IPS-18a (cell line): ENCODE data around the gene LSS.
"Not testable (repeated sequence)": the region's sequence is repeated elsewhere in the genome, so short reads cannot be mapped to it uniquely, and the experiment has no call there.

Source experiments
- H3K27ac ChIP-seq: one replicate; pipeline ENCODE4 v1.5.1; 2013; ENCODE audit warnings: low read length
- H3K27me3 ChIP-seq: one replicate; pipeline ENCODE4 v1.6.1; 2013; ENCODE audit warnings: mild to moderate bottlenecking, low read length; ENCODE audit not compliant: control insufficient read depth, insufficient read depth
- H3K36me3 ChIP-seq: one replicate; pipeline ENCODE4 v1.6.1; 2013; ENCODE audit warnings: low read depth, low read length; ENCODE audit not compliant: control insufficient read depth
- H3K4me1 ChIP-seq: one replicate; pipeline ENCODE4 v1.6.1; 2013; ENCODE audit warnings: low read depth, low read length; ENCODE audit not compliant: control insufficient read depth
- H3K4me3 ChIP-seq: one replicate; pipeline ENCODE4 v1.5.1; 2013; ENCODE audit warnings: low read length
- H3K9ac ChIP-seq: one replicate; pipeline ENCODE4 v1.6.1; 2013; ENCODE audit warnings: mild to moderate bottlenecking, low read length, moderate library complexity
- H3K9me3 ChIP-seq: one replicate; pipeline ENCODE4 v1.6.1; 2013; ENCODE audit warnings: low read depth, low read length; ENCODE audit not compliant: control insufficient read depth

LSS gene

GRCh38 chr21:46178961-46179360 lies 49.6 kb downstream of the LSS start:
- H3K9ac ChIP-seq: no peak overlapping the region
- H3K4me1 ChIP-seq: peaks cover 5% of the 10 kb centered on the region
- no peaks in the 10 kb centered on the region for H3K9me3 ChIP-seq
- no peaks in the 10 kb centered on the region for H3K36me3 ChIP-seq
- no peak overlapping the region for H3K27ac ChIP-seq
- H3K4me3 ChIP-seq: no peak overlapping the region
- no peaks in the 10 kb centered on the region for H3K27me3 ChIP-seq

DNA sequence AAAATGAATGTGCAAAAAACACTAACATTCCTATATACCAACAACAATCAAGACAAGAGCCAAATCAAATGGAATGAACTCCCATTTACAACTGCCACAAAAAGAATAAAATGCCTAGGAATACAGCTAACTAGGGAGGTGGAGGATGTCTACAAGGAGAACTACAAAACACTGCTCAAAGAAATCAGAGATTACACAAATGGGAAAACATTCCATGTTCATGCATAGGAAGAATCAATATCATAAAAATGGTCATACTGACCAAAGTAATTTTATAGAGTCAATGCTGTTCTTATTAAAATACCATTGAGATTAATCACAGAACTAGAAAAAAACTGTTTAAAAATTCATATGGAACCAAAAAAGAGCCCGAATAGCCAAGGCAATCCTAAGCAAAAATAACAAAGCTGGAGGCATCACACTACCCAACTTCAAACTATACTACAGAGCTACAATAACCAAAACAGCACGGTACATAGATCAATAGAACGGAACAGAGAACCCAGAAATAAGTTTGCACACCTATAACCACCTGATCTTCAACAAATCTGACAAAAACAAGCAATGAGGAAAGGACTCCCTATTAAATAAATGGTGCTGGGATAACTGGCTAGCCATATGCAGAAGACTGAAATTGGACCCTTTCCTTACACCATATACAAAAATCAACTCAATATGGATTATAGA lies 52.0 kb downstream of the LSS start:
- H3K36me3 ChIP-seq, H3K27me3 ChIP-seq, H3K27ac ChIP-seq, H3K4me1 ChIP-seq, H3K9ac ChIP-seq, H3K9me3 ChIP-seq, H3K4me3 ChIP-seq: not testable (repeated sequence)

GRCh38 chr21:46173573-46173972 lies 55.0 kb downstream of the LSS start:
- H3K27ac ChIP-seq: no peak overlapping the region
- no peak overlapping the region for H3K9ac ChIP-seq

GRCh38 chr21:46172863-46173528 lies 55.6 kb downstream of the LSS start:
- no peaks in the 10 kb centered on the region for H3K27me3 ChIP-seq
- no peak overlapping the region for H3K9ac ChIP-seq
- H3K4me1 ChIP-seq: no peaks in the 10 kb centered on the region
- H3K27ac ChIP-seq: no peak overlapping the region
- H3K36me3 ChIP-seq: no peaks in the 10 kb centered on the region
- H3K4me3 ChIP-seq: no peak overlapping the region
- no peaks in the 10 kb centered on the region for H3K9me3 ChIP-seq

More at GRCh38 chr21:46173573-46173972, 55.0 kb downstream of the LSS start:
- no peak overlapping the region for H3K4me3 ChIP-seq
- H3K4me1 ChIP-seq: no peaks in the 10 kb centered on the region
- H3K27me3 ChIP-seq: no peaks in the 10 kb centered on the region
- H3K9me3 ChIP-seq: no peaks in the 10 kb centered on the region
- no peaks in the 10 kb centered on the region for H3K36me3 ChIP-seq

GRCh38 chr21:46171996-46172862 lies 56.3 kb downstream of the LSS start:
- Histone ChIP-seq H3K4me1 (no peaks in the 10 kb centered on the region), H3K27me3 (no peaks in the 10 kb centered on the region), H3K4me3 (no peak overlapping the region), H3K9ac (no peak overlapping the region), H3K27ac (no peak overlapping the region), H3K9me3 (no peaks in the 10 kb centered on the region), H3K36me3 (no peaks in the 10 kb centered on the region)

GRCh38 chr21:46171585-46171984 lies 57.0 kb downstream of the LSS start:
- no peak overlapping the region for H3K27ac ChIP-seq
- H3K4me1 ChIP-seq: no peaks in the 10 kb centered on the region
- no peaks in the 10 kb centered on the region for H3K36me3 ChIP-seq
- H3K4me3 ChIP-seq: no peak overlapping the region
- no peaks in the 10 kb centered on the region for H3K27me3 ChIP-seq
- no peaks in the 10 kb centered on the region for H3K9me3 ChIP-seq
- H3K9ac ChIP-seq: no peak overlapping the region

- not testable (repeated sequence) for H3K27ac ChIP-seq, H3K9ac ChIP-seq, H3K4me1 ChIP-seq, H3K4me3 ChIP-seq, H3K27me3 ChIP-seq, H3K9me3 ChIP-seq, H3K36me3 ChIP-seq
These were observed 58.0 kb downstream of the LSS start for GRCh38 chr21:46170436-46171193.

- H3K4me1 ChIP-seq: no peaks in the 10 kb centered on the region
- H3K27ac ChIP-seq: no peak overlapping the region
- H3K4me3 ChIP-seq: no peak overlapping the region
- no peak overlapping the region for H3K9ac ChIP-seq
- H3K9me3 ChIP-seq: no peaks in the 10 kb centered on the region
- no peaks in the 10 kb centered on the region for H3K36me3 ChIP-seq
- H3K27me3 ChIP-seq: no peaks in the 10 kb centered on the region
These were observed 59.8 kb downstream of the LSS start for GRCh38 chr21:46168659-46169386.

DNA sequence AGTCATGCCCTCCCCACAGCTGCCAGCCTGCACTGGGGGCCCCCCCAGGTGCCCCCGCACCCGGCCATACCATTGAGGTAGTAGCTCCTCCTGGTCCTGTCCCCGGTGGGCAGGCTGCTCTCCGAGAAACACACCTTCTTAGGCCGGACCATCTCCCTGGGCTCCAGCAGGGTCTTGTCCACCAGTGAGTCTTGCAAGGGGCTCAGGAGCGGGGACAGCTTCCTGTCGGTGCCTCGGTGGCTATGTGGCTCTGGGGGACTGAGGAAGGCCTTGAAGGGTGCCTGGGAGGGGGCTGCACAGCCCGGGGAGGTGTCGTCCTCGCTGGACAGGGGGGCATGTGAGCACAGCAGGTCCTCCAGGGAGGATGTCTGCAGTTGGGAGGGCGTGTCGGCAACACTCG lies 60.3 kb downstream of the LSS start:
- H3K27me3 ChIP-seq: no peaks in the 10 kb centered on the region

GRCh38 chr21:46165098-46165497 lies 63.5 kb downstream of the LSS start:
- H3K36me3 ChIP-seq: no peaks in the 10 kb centered on the region
- H3K4me1 ChIP-seq: no peaks in the 10 kb centered on the region
- H3K27me3 ChIP-seq: no peaks in the 10 kb centered on the region
- no peak overlapping the region for H3K9ac ChIP-seq
- H3K27ac ChIP-seq: no peak overlapping the region
- no peak overlapping the region for H3K4me3 ChIP-seq
- no peaks in the 10 kb centered on the region for H3K9me3 ChIP-seq

More for the DNA sequence above, 60.3 kb downstream of the LSS start:
- Histone ChIP-seq H3K4me1 (no peaks in the 10 kb centered on the region), H3K4me3 (no peak overlapping the region), H3K36me3 (no peaks in the 10 kb centered on the region), H3K9me3 (no peaks in the 10 kb centered on the region), H3K9ac (no peak overlapping the region), H3K27ac (no peak overlapping the region)

GRCh38 chr21:46163380-46163779 lies 65.2 kb downstream of the LSS start:
- Histone ChIP-seq H3K27ac (no peak overlapping the region), H3K36me3 (no peaks in the 10 kb centered on the region), H3K4me3 (no peak overlapping the region), H3K27me3 (no peaks in the 10 kb centered on the region), H3K4me1 (no peaks in the 10 kb centered on the region), H3K9me3 (no peaks in the 10 kb centered on the region), H3K9ac (no peak overlapping the region)
